Right atrium auricular region (tissue), 2 donors: ENCODE measurements around the gene MCM5. TPM values are rescaled to one million over a fixed set of nuclear protein-coding genes. Genes with fewer than 3 reads are reported as not detected.

Source experiments
- DNase-seq: peaks from one replicate; pipeline ENCODE4 v3.0.0-alpha.2; 2019; ENCODE audit warnings: low spot score
- H3K27ac ChIP-seq, 2 donors: fragments of 200-600 bp; sonication (generic); 1 replicate in 1 of 2; 2 replicates in 1 of 2; pipeline ENCODE4 v1.5.1; 2016 to 2019
- H3K27me3 ChIP-seq, 2 donors: fragments of 200-600 bp; sonication (generic); one replicate each; pipeline versions ENCODE4 v1.5.1 to v1.6.0; 2017 to 2019
- H3K36me3 ChIP-seq: fragments of 200-600 bp; sonication (generic); one replicate; pipeline ENCODE4 v1.5.1; 2016
- H3K4me1 ChIP-seq, 2 donors: fragments of 200-600 bp; sonication (generic); one replicate each; pipeline versions ENCODE4 v1.5.1 to v1.6.0; 2017 to 2019
- H3K4me3 ChIP-seq, 2 donors: fragments of 200-600 bp; sonication (generic); 1 replicate in 1 of 2; 2 replicates in 1 of 2; pipeline ENCODE4 v1.5.1; 2017 to 2019; ENCODE audit warnings: mild to moderate bottlenecking in 1 of 2, moderate library complexity in 1 of 2
- H3K9me3 ChIP-seq, 2 donors: fragments of 200-600 bp; sonication (generic); one replicate each; pipeline ENCODE4 v1.5.1; 2019
- CTCF ChIP-seq, 2 donors: fragments of 200-600 bp; sonication (generic); IDR thresholded peaks; one replicate each; pipeline ENCODE4 v1.5.1; 2019; ENCODE audit warnings: antibody characterized with exemption in 2 of 2
- total RNA-seq, 2 donors: library from RNA; depleted of rRNA; stranded (reverse); fragments of >200 nt; gene quantifications; one replicate each; pipeline ENCODE4 v1.1.0, GENCODE V29; 2016

The MCM5 gene
- total RNA-seq, 2 donors from 2014 or later, result 5.3 to 6.8 TPM

GRCh38 chr22:35443338-35443737, 43.4 kb downstream of the MCM5 start:
- no peak overlapping the region for H3K4me3 ChIP-seq
- no peaks in the 10 kb centered on the region for H3K4me1 ChIP-seq
- no peak overlapping the region for H3K27ac ChIP-seq
- H3K36me3 ChIP-seq, result no peaks in the 10 kb centered on the region
- H3K27me3 ChIP-seq, result no peaks in the 10 kb centered on the region
- no peak for DNase-seq
- H3K9me3 ChIP-seq, result no peaks in the 10 kb centered on the region
- no peak for TF ChIP-seq CTCF (IDR thresholded peaks at IDR 0.05)

- Histone ChIP-seq H3K27ac (no peak overlapping the region), H3K9me3 (no peaks in the 10 kb centered on the region), H3K27me3 (no peaks in the 10 kb centered on the region), H3K4me1 (no peaks in the 10 kb centered on the region), H3K36me3 (no peaks in the 10 kb centered on the region), H3K4me3 (no peak overlapping the region)
- no peak for TF ChIP-seq CTCF (IDR thresholded peaks at IDR 0.05)
- no peak for DNase-seq
These were observed 44.1 kb downstream of the MCM5 start for GRCh38 chr22:35443790-35444684.

- no peak for TF ChIP-seq CTCF (IDR thresholded peaks at IDR 0.05)
- Histone ChIP-seq H3K27ac (no peak overlapping the region), H3K27me3 (no peaks in the 10 kb centered on the region), H3K9me3 (no peaks in the 10 kb centered on the region), H3K36me3 (no peaks in the 10 kb centered on the region), H3K4me3 (no peak overlapping the region), H3K4me1 (no peaks in the 10 kb centered on the region)
- no peak for DNase-seq
These were observed 44.9 kb downstream of the MCM5 start for GRCh38 chr22:35444685-35445399.

GRCh38 chr22:35445933-35446332, 46.0 kb downstream of the MCM5 start:
- Histone ChIP-seq H3K9me3 (no peaks in the 10 kb centered on the region), H3K4me1 (no peaks in the 10 kb centered on the region), H3K27ac (no peak overlapping the region), H3K27me3 (no peaks in the 10 kb centered on the region), H3K36me3 (no peaks in the 10 kb centered on the region), H3K4me3 (no peak overlapping the region)
- no peak for DNase-seq
- TF ChIP-seq CTCF (IDR thresholded peaks at IDR 0.05), result no peak

DNA sequence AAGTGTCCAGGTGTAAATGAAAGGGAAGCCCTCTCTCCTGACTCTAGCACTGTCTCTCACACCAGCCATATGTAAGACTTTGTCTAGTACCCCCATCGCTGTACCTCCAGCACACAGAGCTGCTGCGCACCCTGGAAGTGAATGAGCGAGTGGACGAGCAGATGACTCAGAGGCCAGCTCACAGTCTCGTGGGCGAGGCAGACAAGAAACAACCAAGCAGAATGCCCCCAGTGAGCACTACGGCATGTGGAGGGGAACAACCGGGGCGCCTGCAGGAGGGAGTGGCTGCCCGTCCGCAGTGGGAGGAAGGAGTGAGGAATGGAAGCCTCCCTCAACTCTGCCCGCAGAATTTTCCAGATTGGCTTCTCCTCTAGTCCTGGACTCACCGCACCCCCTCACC, 46.4 kb downstream of the MCM5 start:
- no peak for TF ChIP-seq CTCF (IDR thresholded peaks at IDR 0.05)
- no peak overlapping the region for H3K27ac ChIP-seq
- DNase-seq, result no peak

More for the DNA sequence above, 46.4 kb downstream of the MCM5 start:
- H3K27me3 ChIP-seq, result no peaks in the 10 kb centered on the region
- no peaks in the 10 kb centered on the region for H3K36me3 ChIP-seq
- H3K9me3 ChIP-seq, result no peaks in the 10 kb centered on the region
- no peak overlapping the region for H3K4me3 ChIP-seq
- H3K4me1 ChIP-seq, result no peaks in the 10 kb centered on the region
